ENCODE measurements around the gene SCARB1.

Gene SCARB1

DNA sequence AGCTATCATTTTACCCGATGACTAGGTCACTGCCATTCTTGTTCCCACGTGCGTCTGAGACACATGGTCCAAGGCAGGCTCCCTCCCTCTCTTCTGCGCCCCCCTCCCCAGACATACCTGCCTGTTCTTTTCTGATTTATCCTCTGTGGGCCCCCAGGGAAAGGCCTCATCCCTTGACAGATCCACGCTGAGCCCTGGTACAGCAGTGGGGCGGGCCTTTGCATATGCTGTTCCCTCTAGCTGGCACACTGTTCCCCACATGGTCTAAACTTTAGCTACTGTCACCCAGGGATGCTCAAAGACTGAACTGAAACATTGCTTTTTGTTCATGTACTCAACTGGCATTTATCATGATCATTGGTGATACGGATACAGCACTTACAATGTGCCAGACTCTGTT, 122.5 kb downstream of the SCARB1 start:
- DNase-seq: no peak

GRCh38 chr12:124740691-124741137, 123.0 kb downstream of the SCARB1 start:
- DNase-seq: no peak

GRCh38 chr12:124739953-124740561, 123.6 kb downstream of the SCARB1 start:
- DNase-seq: no peak

- no peak for DNase-seq
Measured at GRCh38 chr12:124738636-124739467, 124.8 kb downstream of the SCARB1 start.

DNA sequence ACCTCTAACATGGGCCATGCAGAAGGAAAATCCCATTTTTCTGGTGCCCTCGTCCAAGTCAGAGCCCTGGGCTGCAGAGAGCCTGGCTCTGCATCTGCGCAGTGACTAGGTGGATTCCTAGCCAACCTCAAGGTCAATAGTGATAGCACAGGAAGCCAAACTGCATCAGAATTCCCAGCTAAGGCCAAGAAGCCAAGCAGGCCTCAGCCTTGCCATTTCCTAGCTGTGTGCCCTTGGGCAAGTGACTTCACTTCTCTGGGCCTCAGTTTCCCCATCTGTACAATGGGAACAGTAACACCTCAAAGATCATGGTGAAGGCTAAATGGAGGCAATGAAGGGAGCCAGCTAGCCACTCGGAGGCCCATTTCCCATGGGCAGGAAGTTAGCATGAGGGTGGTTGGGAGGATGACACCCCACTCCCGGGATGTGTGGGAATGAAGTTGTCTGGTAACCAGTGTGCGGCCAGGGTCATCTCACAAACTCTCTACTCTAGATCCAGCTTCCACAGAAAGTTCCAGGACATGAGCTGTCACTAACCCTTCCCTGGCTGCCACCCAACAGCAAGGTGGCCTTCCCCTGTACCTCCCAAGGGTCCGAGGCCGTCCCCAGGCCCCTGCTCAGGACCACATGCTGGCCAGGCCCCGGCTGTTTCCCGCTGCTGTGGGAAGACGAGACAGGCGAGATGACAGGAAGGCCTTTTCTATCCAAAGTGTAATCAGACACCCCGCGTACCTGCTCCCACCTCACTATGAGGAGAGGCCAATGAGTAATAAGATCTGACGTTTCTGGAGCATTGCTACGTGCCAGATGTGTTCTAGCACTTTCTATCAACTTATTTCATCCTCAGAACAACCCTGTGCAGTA, 125.7 kb downstream of the SCARB1 start:
- no peak for DNase-seq

DNA sequence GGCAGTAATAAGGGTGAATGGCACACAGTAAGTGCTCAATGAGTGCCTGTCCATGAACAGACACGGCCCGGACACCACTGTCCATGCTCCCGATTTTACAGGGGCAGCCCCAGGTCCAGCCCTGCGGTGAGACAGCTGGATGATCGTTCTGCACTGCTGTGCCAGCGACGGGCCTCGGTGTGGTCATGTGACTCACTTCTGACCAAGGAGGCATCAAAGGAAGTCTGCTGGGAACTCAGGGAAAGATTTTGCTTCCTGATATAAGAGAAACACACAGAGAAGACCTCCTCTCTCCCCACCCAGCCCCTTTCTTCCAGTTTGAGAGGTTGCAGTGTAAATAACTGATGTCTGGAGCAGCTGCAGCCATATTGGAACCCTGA, 126.6 kb downstream of the SCARB1 start:
- DNase-seq: no peak

- DNase-seq: no peak
Measured at GRCh38 chr12:124736115-124737039, 127.3 kb downstream of the SCARB1 start.

GRCh38 chr12:124734224-124734788, 129.4 kb downstream of the SCARB1 start:
- no peak for DNase-seq

DNA sequence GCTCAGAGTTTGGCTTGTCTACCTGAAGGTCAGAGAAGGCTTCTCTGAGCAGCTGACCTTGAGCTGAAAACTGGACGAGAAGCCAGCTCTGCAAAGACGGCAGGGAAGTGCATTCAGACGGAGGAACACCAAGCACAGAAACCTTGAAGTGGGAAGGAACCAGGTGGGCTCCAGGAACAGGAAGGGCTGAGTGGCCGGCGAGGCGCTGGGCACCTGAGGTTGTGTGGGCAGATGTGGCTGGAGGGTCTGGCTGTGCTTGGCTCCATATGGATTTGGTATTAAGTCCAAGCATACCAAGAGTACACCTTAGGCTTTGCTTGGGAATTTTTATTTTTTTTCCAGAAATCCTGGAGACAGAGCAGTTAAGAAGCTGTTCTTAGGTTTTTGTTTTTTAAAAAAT, 130.6 kb downstream of the SCARB1 start:
- no peak for DNase-seq

- no peak for DNase-seq
Measured at GRCh38 chr12:124732275-124733075, 131.2 kb downstream of the SCARB1 start.

GRCh38 chr12:124731869-124732268, 131.8 kb downstream of the SCARB1 start:
- DNase-seq: no peak

GRCh38 chr12:124730455-124730932, 133.2 kb downstream of the SCARB1 start:
- no peak for DNase-seq

DNA sequence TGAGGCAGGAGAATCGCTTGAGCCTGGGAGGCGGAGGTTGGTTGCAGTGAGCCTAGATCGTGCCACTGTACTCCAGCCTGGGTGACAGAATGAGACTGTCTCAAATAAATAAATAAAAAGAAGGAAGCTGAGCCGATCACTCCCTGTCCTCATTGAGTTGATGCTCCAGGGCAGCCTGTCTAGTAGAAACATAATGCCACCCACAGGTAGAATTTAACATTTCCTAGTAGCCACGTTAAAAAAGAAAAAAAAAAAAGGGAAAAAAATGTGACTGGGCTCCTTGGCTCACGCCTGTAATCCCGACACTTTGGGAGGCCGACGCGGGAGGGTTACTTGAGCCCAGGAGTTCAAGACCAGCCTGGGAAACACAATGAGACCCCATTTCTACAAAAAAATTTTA, 135.7 kb downstream of the SCARB1 start:
- DNase-seq: no peak

- DNase-seq: no peak
Measured at GRCh38 chr12:124727264-124727800, 136.3 kb downstream of the SCARB1 start.
